Measurements from ENCODE around the gene CELF5.
"Not testable (repeated sequence)": the region's sequence is repeated elsewhere in the genome, so short reads cannot be mapped to it uniquely, and the experiment has no call there.

The CELF5 gene

DNA sequence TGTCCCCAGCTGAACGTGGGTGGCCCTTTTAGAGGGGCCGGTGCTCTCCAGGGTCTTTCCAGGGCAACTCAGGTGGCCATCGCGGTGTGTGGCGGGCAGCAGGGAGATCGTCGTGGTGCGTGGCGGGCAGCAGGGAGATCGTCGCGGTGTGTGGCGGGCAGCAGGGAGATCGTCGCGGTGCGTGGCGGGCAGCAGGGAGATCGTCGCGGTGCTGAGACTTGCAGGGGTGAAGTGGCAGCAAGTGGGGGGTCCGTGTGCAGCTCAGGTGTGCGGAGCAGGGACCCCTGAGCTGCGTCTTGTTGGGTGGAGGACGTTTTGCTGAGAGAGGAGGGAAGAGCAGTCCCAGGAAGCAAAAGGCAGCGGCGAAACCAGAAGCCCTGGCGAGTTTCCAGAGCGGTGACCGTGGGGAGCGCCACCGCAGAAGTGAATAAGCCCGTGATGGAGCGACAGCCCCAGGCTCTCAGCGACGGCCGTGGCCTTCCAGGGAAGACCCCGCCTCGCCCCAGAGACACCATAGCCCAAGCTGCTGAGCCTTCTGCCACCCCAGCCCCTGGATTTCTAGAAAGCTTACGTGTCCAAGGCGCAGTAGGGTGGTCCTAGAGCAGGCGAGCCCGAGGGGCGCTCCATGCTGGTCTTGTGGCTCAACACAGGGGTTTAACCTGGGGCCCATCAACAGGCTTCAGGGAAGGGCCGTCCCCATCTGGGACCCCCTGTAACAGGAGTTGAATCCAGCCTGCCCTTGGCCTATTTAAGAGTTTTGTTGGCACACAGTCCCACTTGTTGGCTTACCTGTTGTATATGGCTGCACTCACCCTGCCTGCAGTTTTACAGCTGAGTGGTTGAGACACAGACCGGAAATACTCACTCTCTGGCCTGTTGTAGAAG is 33.3 kb upstream of the CELF5 start:
- no peak for ATAC-seq

DNA sequence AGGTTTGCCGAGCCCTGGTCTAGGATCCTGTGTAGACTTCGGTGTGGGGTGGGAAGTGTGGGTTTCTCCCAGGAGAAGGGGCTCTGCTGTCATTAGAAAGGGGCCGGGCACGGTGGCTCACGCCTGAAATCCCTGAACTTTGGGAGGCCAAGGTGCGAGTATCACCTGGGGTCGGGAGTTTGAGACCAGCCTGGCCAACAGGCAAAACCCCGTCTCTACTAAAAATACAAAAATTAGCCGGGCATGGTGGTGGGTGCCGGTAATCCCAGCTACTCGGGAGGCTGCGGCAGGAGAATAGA is 32.7 kb upstream of the CELF5 start:
- ATAC-seq, result not testable (repeated sequence)

DNA sequence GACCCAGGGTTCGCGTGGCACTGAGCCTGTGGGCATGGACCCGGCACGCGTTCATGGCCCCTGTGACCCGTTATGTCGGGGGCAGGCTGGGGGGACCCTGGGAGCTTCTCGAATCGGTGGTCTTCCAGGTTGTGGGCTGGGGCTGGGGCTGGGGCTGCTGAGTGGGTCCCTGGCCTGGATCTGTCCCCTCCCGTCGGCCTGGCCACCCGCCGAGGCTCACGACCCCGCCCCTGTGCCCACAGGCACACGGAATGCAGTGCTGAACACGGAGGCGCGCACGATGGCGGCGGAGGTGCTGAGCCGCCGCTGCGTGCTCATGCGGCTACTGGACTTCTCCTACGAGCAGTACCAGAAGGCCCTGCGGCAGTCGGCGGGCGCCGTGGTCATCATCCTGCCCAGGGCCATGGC is 32.2 kb upstream of the CELF5 start:
- ATAC-seq, result no peak

DNA sequence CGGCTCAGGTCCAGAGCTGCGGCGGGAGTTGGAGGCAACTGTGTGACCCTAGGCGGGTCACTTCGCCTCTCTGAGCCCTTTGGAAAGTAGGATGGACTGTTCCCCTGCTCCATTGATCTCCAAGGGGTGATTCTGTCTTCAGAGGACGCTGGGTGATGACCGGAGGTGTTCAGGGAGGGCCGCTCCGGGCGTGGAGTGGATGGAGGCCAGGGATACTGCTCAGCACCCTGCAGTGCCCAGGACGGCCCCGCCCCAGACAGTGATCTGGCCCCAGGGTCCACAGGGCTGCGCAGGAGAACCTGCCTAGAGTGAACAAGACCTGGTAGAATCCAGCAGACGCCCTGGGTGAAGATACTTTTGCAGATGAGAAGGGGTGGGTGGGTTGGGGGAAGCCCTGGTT is 31.8 kb upstream of the CELF5 start:
- ATAC-seq, result no peak

DNA sequence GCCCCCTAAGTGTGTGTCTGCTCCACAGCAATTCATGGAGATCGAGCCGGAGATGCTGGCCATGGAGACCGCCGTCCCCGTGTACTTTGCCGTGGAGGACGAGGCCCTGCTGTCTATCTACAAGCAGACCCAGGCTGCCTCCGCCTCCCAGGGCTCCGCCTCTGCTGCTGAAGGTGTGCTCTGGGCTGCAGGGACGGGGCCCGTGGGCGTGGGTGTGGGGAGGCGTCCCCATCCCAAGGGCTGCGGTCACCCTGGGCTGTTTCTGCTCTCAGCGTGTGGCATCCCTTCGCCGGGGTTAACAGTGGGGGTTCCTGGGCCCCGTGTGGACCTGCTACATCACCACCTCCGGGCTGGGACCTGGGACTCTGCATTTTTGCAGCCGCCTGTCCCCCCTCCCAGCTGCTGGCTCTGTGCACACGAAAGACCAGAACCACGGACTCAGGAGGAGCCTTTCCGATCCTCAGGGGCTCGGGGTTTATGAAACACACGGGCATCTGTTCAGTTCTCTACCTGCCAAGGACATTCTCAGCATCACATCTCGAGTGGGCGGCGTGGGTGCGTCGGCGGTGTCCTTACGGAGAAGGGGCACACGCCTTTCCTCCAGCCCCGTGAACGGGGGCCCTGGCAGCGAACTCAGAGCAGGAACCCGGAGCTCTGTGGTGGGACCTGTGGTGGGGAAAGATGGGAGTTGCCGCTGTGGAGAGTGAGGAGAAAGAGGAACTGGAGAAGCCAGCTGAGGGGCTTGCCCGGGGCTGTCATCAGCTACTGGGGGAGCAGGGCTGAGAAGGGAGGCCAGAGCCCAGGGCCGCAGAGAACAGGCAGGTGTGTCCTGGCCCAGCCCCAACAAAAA is 31.0 kb upstream of the CELF5 start:
- peak in 1 of 2 donors; percentile 30 for ATAC-seq

DNA sequence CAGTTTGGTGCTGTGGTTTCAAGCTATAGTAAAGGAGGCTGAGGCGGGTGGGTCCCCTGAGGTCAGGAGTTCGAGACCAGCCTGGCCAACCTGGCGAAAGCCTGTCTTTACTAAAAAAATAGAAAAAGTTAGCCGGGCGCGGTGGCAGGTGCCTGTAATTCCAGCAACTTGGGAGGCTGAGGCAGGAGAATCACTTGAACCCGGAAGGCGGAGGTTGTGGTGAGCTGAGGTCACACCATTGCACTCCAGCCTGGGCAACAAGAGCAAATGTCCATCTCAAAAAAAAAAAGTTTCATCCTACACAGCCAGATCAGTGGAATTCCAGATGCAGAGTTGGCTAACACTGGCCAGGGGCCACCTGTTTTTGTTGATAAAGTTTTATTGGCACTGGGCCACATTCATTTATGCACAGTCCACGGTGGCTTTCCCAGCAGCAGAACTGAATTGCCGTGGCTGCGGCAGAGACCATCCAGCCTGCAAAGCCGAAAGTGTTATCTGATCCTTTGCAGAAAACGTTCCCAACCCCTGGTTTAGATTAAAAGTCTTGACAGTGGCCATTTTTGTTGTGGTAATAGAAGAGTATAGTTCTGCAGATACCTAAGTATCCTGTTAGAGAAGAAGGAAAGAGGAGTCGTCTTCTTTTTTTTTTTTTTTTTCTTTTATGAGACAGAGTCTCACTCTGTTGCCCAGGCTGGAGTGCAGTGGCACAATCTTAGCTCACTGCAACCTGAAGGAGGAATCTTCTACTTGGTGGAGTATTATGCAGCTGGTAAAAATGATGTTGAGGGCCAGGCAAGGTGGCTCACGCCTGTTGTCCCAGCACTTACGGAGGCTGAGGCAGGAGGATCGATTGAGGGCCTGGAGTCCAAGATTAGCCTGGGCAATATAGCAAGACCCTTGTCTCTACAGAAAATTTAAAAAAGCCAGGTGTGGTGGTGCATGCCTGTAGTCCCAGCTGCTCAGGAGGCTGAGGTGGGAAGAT is 30.1 kb upstream of the CELF5 start:
- ATAC-seq, result no peak

DNA sequence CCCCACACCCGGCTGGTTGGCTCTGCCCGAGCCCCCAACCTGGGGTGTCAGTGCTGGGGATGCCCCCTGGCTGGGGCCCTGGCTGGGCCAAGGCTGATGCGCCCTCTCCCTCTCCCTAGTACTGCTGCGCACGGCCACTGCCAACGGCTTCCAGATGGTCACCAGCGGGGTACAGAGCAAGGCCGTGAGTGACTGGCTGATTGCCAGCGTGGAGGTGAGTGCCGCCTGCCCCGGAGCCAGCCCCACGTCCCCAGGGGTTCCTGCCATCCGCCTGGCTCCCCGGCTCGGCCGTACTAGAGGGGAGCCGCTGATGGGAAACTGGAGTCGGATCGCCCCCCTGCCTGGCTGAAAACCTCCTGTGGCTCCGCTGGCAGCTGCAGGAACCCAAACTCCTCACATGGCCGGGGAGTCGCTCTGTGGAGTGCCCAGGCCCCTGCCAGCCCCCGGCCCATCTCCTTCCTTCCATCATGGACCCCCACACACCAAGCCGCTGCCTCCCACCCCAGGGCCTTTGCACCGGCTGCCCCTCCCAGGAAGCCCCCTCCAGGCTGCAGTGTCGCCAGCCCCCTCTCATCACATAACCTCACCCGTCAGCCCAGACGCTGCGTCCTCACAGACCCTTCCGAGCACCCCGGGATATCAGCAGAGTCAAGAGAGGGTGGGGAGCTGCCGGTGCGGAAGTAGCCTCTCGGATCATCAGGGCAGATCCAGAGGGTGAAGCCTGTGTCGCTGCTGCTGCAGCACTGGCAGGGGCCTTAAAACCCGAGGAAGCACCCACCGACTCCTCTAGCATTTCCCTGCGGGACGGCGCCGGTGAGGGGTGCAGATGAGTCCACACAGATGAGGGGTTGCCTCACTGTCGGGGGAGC is 28.2 kb upstream of the CELF5 start:
- no peak for ATAC-seq

DNA sequence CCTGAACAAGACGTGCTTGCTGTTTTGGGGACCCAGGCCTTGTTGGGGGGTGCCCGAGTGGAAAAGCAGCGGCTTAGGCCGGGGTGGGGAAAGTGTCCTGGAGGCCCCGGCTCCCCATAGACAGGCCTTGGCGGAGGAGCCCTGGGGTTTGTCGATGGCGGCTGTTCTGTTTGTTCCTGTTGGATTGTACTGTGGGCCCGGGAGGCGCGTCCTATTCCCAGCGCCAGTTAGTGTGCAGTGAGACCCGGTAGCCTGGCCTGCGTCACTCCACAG is 27.6 kb upstream of the CELF5 start:
- ATAC-seq, result no peak

DNA sequence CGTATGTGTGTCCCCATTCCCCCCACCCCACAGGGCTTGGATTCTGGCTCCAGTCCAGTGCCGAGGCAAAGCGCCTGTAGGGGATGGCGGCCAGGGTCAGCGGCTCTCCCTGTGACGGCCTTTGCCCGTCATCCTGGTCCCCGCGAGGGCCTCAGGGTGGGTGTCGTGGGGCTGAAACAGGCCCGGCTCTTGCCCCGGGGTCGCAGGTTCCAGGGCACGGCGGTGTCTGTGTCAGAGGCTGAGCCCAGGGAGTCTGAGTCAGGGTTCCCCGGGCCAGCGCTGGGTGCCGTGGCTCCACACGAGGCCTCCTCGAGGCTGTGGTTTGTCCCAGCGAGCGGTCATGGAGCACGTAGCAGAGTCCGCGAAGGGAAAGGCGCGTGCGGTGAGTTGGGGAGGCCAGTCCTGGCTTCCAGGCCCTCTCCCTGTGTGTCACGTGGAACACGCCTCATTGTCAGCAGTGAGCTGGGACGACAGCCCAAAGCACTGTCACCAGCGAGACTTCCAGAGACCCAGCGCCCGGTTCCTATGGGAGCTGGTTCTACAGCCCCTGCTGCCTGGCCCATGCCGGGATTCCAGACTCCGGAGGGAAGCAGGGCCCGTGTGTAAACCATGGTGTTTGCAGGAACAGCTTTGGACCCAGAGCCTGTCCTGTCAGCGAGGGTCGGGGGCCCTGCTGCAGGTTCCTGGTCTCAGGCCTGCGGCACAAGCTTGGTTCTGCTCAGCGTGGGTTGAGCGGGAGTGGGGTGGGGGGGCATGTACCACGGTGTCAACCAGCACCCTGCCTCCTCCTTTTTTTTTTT is 25.4 kb upstream of the CELF5 start:
- no peak for ATAC-seq

DNA sequence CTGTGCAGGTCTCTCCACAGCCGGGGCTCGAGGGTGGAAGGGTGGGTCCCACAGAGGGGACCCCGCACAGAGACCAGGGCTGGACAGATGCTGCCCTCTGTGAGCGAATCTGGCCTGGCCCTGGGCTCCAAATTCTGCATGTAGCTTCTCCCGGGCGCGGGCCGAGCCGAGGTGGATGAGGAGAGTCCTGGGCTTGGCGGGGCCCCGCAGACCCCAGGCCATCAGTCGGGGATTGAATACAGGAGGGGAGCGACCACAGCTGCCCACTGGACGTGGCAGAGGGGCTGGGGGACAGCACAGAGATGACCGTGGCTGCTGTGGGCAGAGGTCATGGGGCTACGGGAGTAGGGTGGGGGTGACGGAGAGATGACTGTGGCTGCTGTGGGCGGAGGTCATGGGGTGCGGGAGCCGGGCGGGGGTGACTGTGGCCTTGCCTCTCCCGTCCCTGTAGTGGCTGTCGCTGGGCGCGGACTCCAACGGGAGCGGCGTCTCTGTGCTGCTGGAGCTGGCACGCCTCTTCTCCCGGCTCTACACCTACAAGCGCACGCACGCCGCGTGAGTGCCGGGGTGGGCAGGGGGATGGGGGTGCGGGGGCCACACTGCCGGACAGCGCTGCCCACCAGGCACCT is 23.3 kb upstream of the CELF5 start:
- no peak for ATAC-seq

DNA sequence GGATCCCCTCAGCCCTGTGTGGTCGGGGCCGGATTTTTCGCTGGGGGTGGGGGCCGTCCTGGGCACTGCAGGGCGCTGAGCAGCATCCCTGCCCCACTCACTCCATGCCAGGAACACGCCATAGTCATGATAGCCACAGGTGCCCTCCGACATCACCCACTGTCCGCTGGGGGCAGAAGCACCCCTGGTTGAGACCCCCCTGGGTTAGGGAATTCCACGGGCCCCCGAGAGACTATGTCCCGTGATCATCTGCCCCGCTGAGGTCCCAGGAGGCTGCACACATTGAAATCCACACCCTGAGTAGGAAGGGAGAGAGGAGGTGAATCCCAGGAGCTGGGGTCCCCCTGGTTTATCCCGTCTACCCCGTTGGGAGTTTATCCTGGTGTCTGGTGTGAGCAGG is 22.6 kb upstream of the CELF5 start:
- ATAC-seq, result no peak

DNA sequence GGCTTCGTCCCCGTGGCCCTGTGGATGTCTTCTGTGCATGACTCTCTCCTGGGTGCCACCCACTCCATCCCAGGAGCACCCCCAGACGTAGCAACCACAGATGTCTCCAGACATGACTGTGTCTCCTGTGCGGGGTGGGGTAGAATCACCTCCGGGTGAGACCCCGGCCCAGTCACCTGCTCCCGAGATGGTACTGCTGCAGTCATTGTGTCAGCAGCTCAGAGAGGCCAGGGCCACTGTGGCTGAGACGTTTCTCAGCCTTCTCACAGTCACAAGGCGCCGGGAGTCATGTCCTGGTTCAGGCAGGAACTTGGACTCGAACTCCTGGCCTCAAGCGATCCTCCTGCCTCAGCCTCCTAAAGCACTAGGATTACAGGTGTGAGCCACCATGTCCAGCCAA is 22.1 kb upstream of the CELF5 start:
- ATAC-seq, result no peak

DNA sequence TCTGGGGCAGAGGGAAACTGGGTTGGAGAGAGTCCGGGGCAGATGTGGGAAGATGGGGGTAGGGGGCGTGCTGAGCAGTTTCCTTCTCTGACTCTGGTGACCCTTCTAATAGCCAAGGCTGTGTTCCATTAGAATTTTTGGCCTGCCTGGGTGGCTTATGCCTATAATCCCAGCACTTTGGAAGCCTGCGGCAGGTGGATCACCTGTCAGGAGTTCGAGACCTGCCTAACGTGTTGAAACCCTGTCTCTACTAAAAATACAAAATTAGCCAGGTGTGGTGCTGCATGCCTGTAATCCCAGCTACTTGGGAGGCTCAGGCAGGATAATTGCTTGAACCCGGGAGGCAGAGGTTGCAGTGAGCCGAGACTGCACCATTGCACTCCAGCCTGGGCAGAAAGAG is 21.6 kb upstream of the CELF5 start:
- not testable (repeated sequence) for ATAC-seq

DNA sequence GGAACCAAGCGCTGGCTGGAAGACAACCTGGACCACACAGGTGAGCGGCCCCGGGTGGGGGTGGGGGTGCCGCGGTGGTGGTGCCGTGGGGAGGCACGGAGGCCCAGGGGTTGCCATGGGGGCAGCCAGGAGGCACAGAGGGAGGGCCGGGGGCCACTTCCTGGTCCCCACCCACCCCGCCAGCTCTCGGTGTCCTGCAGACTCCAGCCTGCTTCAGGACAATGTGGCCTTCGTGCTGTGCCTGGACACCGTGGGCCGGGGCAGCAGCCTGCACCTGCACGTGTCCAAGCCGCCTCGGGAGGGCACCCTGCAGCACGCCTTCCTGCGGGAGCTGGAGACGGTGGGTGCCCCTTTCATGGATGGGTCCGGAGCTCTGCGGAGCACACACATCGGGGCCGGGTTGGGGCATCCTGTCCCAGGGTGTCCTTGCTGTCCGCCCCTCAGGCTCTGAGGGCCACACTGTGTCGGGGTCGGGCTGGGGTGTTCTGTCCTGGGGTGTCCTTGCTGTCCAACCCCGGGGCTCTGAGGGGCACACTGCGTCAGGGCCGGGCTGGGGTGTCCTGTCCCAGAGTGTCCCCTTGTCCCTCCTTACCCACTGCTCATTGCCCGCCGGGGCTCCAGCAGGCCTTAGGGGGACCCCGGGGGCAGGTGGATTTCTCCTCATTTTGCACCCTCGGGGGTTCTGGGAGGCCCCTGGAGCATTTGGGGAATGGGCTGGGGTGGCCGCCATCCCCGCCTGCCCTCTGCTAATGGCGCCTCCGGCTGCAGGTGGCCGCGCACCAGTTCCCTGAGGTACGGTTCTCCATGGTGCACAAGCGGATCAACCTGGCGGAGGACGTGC is 20.4 kb upstream of the CELF5 start:
- no peak for ATAC-seq

DNA sequence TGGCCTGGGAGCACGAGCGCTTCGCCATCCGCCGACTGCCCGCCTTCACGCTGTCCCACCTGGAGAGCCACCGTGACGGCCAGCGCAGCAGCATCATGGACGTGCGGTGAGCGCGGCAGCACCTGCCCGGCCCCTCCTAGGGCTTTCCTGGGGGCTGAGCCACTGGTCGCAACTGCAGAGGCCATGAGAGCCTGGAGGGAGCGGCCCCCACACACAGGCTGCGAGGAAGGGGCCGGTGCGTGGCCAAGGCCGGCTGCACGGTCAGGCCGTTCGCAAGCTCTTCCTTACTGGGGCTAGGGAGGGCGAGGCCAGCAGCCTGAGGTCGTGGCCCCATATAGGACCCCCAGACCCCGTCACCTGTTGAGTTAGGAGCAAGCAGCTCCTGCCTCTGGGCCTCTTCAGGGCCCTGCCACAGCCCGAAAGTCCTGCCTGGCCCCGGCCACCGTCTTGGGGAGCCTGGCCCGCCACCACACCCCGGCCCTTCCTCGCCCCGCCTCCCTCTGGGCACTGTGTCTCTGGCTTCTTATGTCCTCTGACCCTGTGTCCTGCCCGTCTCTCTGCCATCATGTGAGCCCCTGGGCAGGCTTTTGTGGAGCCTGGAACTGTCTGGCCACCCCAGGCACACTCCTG is 19.7 kb upstream of the CELF5 start:
- ATAC-seq, result no peak

DNA sequence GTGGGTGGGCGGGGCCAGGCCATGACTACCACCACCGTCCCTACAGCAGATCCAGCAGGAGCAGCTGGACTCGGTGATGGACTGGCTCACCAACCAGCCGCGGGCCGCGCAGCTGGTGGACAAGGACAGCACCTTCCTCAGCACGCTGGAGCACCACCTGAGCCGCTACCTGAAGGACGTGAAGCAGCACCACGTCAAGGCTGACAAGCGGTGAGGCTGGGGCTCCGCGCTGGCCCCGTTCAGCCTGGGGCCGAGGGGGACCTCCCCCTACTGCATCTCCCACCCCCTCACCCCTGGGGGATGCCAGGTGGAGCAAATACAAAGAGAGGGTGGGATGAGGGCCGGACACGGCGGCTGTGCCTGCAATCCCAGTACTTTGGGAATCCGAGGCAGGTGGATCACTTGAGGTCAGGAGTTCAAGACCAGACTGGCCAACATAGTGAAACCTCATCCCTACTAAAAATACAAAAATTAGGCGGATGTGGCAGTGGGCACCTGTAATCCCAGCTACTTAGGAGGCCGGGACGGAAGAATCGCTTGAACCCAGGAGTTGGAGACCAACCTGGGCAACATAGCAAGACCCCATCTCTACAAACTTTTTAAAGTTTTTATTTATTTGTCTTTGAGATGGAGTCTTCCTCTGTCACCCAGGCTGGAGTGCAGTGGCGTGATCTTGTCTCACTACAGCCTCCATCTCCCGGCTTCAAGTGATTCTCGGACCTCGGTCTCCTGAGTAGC is 18.1 kb upstream of the CELF5 start:
- ATAC-seq, result no peak

DNA sequence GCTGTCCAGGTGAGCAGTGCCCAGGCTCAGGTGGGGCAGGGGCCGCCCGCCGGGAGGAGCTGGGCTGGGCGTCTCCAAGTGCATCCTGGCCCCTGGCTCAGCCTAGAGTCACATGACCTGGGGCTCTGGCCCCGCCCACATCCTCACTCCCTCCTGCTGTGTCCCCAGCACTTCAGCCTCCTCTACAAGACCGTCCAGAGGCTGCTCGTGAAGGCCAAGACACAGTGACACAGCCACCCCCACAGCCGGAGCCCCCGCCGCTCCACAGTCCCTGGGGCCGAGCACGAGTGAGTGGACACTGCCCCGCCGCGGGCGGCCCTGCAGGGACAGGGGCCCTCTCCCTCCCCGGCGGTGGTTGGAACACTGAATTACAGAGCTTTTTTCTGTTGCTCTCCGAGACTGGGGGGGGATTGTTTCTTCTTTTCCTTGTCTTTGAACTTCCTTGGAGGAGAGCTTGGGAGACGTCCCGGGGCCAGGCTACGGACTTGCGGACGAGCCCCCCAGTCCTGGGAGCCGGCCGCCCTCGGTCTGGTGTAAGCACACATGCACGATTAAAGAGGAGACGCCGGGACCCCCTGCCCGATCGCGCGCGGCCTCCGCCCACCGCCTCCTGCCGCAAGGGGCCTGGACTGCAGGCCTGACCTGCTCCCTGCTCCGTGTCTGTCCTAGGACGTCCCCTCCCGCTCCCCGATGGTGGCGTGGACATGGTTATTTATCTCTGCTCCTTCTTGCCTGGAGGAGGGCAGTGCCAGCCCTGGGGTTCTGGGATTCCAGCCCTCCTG is 16.8 kb upstream of the CELF5 start:
- ATAC-seq, result no peak

Measured in activated CD4-positive, CD25-positive, alpha-beta regulatory T cell treated with anti-CD3 and anti-CD28 coated beads, Interleukin-2, amount 50 U/mL, for 24 hours (primary cell).